ENCODE data around the gene CCT8L2. TPM values are rescaled to one million over a fixed set of nuclear protein-coding genes. Genes with fewer than 3 reads are reported as not detected.

CCT8L2 gene
- total and polyA plus RNA-seq, 2 of the 4 experiments (the other 2 are of a cell fraction) = not detected

DNA sequence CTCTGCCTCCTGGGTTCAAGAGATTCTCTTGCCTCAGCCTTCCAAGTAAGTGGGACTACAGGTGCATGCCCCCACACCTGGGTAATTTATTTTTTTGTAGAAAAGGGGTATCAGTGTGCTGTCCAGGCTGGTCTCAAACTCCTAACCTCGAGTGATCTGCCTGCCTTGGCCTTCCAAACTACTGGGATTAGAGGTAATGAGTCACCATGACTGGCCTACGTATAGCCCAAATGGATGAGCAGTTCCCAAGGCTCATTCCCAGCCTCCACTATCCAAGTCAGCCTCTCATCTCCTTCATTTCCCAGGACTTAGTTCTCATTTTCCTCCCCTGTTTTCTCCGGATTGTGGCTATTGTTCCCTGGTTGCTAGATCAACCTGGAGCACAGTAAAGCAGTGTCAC, 5.6 kb downstream of the CCT8L2 start:
- dilution Hi-C loops (cut with HindIII; ENCODE audit: low sequenced_read_pairs, unreplicated experiment) = no loop called here
- no peak overlapping the region for H2BK120ac ChIP-seq (ENCODE audit: low read depth, low read length)
- H3K9me3 ChIP-seq (ENCODE audit: control insufficient read depth, insufficient read depth, low read length) = peaks cover 11% of the 10 kb centered on the region; the same call in 1 of the 2 replicates
- no peak overlapping the region for H4K5ac ChIP-seq (ENCODE audit: low read depth, low read length)
- H3K56ac ChIP-seq (ENCODE audit: extremely low read depth, insufficient read depth, low read length) = no peak overlapping the region
- no peak overlapping the region for H2AFZ ChIP-seq (replicated peaks; ENCODE audit: low read length, poor library complexity)
- no peak overlapping the region for H2BK15ac ChIP-seq (ENCODE audit: low read depth, low read length)
- no peak overlapping the region for H3K18ac ChIP-seq (ENCODE audit: low read depth, low read length)
- WGBS, 2 experiments (ENCODE audit: extremely low coverage in 2 of 2, insufficient read length in 1 of 2) = 0% methylated on average over 1 of the region's 3 CpGs; no CpG with 5 or more reads in 1 of the 2 experiments
- H3K4ac ChIP-seq (ENCODE audit: low read depth, low read length) = no peak overlapping the region
- ChIA-PET CTCF (no interaction called here), POLR2A (ENCODE audit: unreplicated experiment) (no interaction called here)
- H4K20me1 ChIP-seq (ENCODE audit: insufficient read depth, low read length) = no peaks in the 10 kb centered on the region
- no peak overlapping the region for H2BK20ac ChIP-seq (ENCODE audit: low read depth, low read length)
- TF ChIP-seq, protein P1, sequence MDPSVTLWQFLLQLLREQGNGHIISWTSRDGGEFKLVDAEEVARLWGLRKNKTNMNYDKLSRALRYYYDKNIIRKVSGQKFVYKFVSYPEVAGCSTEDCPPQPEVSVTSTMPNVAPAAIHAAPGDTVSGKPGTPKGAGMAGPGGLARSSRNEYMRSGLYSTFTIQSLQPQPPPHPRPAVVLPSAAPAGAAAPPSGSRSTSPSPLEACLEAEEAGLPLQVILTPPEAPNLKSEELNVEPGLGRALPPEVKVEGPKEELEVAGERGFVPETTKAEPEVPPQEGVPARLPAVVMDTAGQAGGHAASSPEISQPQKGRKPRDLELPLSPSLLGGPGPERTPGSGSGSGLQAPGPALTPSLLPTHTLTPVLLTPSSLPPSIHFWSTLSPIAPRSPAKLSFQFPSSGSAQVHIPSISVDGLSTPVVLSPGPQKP (IDR thresholded peaks at IDR 0.05; ENCODE audit: borderline replicate concordance, low read depth, low read length) = no peak
- TF ChIP-seq BHLHE40 (IDR thresholded peaks at IDR 0.05; ENCODE audit: low read depth, low read length) = no peak
- TF ChIP-seq MAZ (IDR thresholded peaks at IDR 0.05; ENCODE audit: borderline replicate concordance, low read depth, low read length) = no peak
- TF ChIP-seq RAD21 (IDR thresholded peaks at IDR 0.05; ENCODE audit: low read length) = no peak
- TF ChIP-seq POLR2A (IDR thresholded peaks at IDR 0.05; ENCODE audit: low read depth, low read length) = no peak
- TF ChIP-seq CEBPB (IDR thresholded peaks at IDR 0.05; ENCODE audit: low read depth, low read length) = no peak
- TF ChIP-seq RCOR1 (IDR thresholded peaks at IDR 0.05; ENCODE audit: insufficient replicate concordance, low read length) = no peak
- no peak for TF ChIP-seq NFE2L2 (IDR thresholded peaks at IDR 0.05; ENCODE audit: low read depth, low read length)
- TF ChIP-seq CHD1 (IDR thresholded peaks at IDR 0.05; ENCODE audit: low read depth, low read length) = no peak
- H3K4me1 ChIP-seq (ENCODE audit: control insufficient read depth, insufficient read depth, low read length) = no peaks in the 10 kb centered on the region
- DNase-seq (no peak), ATAC-seq (ENCODE audit: low read depth) (no peak)
- intact Hi-C loops (cut with micrococcal nuclease) = no loop called here
- H3K23ac ChIP-seq (ENCODE audit: low read depth, low read length) = no peak overlapping the region
- H3K27ac ChIP-seq (ENCODE audit: insufficient read depth, low read length) = no peak overlapping the region
- H3K9me1 ChIP-seq (ENCODE audit: insufficient read depth, low read length) = no peaks in the 10 kb centered on the region
- H3K9ac ChIP-seq (ENCODE audit: low read depth, low read length) = no peak overlapping the region
- no peak overlapping the region for H3K4me3 ChIP-seq (ENCODE audit: insufficient read depth, low read depth, low read length)
- no peak overlapping the region for H4K91ac ChIP-seq (ENCODE audit: insufficient read depth, low read depth, low read length)
- H3K4me2 ChIP-seq (ENCODE audit: low read depth, low read length) = no peak overlapping the region
- no peak overlapping the region for H4K8ac ChIP-seq (ENCODE audit: low read depth in 2 of 2, low read length in 2 of 2)
- no peaks in the 10 kb centered on the region for H3K79me1 ChIP-seq (ENCODE audit: low read depth in 1 of 2, low read length in 2 of 2)
- no peaks in the 10 kb centered on the region for H3K36me3 ChIP-seq (ENCODE audit: control insufficient read depth, insufficient read depth, low read length)
- no peaks in the 10 kb centered on the region for H3K27me3 ChIP-seq (ENCODE audit: control insufficient read depth, insufficient read depth, low read length)
- no peak overlapping the region for H3K14ac ChIP-seq (replicated peaks; ENCODE audit: low read depth, low read length)
- in situ Hi-C loops (cut with MboI; ENCODE audit: low sequenced_read_pairs) = no loop called here
- BruUV-seq (replicated peaks) = no TSS peak
- no peak overlapping the region for H2AK9ac ChIP-seq (replicated peaks; ENCODE audit: low read depth, low read length, poor library complexity)
- no peak overlapping the region for H2AK5ac ChIP-seq (ENCODE audit: low read depth, low read length)
- H2BK5ac ChIP-seq (ENCODE audit: low read depth, low read length, poor library complexity, severe bottlenecking) = no peak overlapping the region
